Heart right ventricle (tissue), 16 donors: Measurements from ENCODE around the gene ROBO1. TPM values are rescaled to one million over a fixed set of nuclear protein-coding genes. Genes with fewer than 3 reads are reported as not detected.
A peak's percentile ranks its signal among the peaks of the same experiment; 100 is the strongest.

Experiments
- ATAC-seq, 8 donors: fragments of 200-7000 bp; cut with Tn5 transposase; one replicate each; pipeline ENCODE4 v1.9.1; 2020; ENCODE audit warnings: mild to moderate bottlenecking in 8 of 8, moderate library complexity in 8 of 8, moderate number of reproducible peaks in 1 of 8
- DNase-seq, 2 donors: peaks; one replicate each; pipeline ENCODE4 v3.0.0-alpha.2; 2020
- H3K27ac ChIP-seq, 10 donors: fragments of 200-600 bp; sonication (generic) in 2 of 10; one replicate each; pipeline versions ENCODE4 v1.5.0 to v1.8.0; 2020 to 2022; ENCODE audit warnings: mild to moderate bottlenecking in 3 of 10
- H3K27me3 ChIP-seq, 7 donors: fragments of 200-600 bp; one replicate each; pipeline ENCODE4 v1.8.0; 2021 to 2022; ENCODE audit warnings: mild to moderate bottlenecking in 2 of 7
- H3K36me3 ChIP-seq, 9 donors: fragments of 200-600 bp; sonication (generic) in 1 of 9; one replicate each; pipeline versions ENCODE4 v1.5.0 to v1.8.0; 2020 to 2022; ENCODE audit warnings: mild to moderate bottlenecking in 2 of 9
- H3K4me1 ChIP-seq, 9 donors: fragments of 200-600 bp; sonication (generic) in 1 of 9; one replicate each; pipeline versions ENCODE4 v1.5.0 to v1.8.0; 2020 to 2022; ENCODE audit warnings: mild to moderate bottlenecking in 4 of 9
- H3K4me3 ChIP-seq, 10 donors: fragments of 200-600 bp; sonication (generic) in 2 of 10; one replicate each; pipeline versions ENCODE4 v1.5.0 to v1.8.0; 2020 to 2022; ENCODE audit warnings: mild to moderate bottlenecking in 7 of 10, moderate library complexity in 2 of 10
- H3K9me3 ChIP-seq, 11 donors: fragments of 200-600 bp in 10 of 11; sonication (generic) in 2 of 11; one replicate each; pipeline versions ENCODE4 v1.5.0 to v1.8.0; 2013 to 2022; ENCODE audit warnings: mild to moderate bottlenecking in 2 of 11, control low read depth in 1 of 11, moderate library complexity in 1 of 11
- CTCF ChIP-seq, 9 donors: fragments of 200-600 bp; sonication (generic) in 2 of 9; IDR thresholded peaks; one replicate each; pipeline versions ENCODE4 v1.5.0 to v1.8.0; 2021 to 2022; ENCODE audit warnings: antibody characterized with exemption in 9 of 9, mild to moderate bottlenecking in 5 of 9, moderate library complexity in 1 of 9
- WGBS, 2 donors: extraction: QIAGEN DNeasy Blood & Tissue Kit; methylation state at CpG; one replicate each; pipeline ENCODE4 v1.1.7; 2013; ENCODE audit warnings: inconsistent platforms in 1 of 2; 5-methylcytosine and 5-hydroxymethylcytosine counted together
- intact Hi-C, 10 donors: fragments of 100-400 bp; cut with DNase I; formaldehyde crosslinking; loops; one replicate each; pipeline versions ENCODE4 v1.11.1 to v1.14.2; 2022
- polyA plus RNA-seq, 2 donors: library from polyadenylated mRNA; stranded (reverse); fragments of 200-250 nt; gene quantifications; one replicate each; pipeline ENCODE4 v1.2.3, GENCODE V29; 2013
- total RNA-seq, 10 donors: library from RNA; stranded (reverse); fragmentation: NEBNext Ultra II Directional in 3 of 10; extraction: Animal tissue kit (Norgen Biotek cat#: 25700) in 3 of 10; gene quantifications; one replicate each; pipeline versions ENCODE4 v1.2.1 to v1.2.4, GENCODE V29; 2021 to 2023
- donor health status: Arrhythmogenic right ventricular cardiomyopathy.
- donor health status: ischemic (EF 13 %, LVEDD 7.1; RV severe dilation, severe dysfunction).
- donor health status: healthy with polysubstance abuse.
- donor health status: DM: no; HTN: yes; CAD: no.
- donor health status: DM: no; HTN: no; CAD: no.
- donor health status: ischemic (EF 25% LVEDD 6.9; RV normal size, moderate dysfunction).
- donor health status: ischemic (EF 25% LVEDD 5.7; RV mildly dilated, moderate dysfunction).
- donor health status: healthy.
- donor health status: DM: yes; HTN: yes; CAD: no.
- donor health status: Ischemic cardiomyopathy.
- donor health status: ischemic (EF 35%, LVEDD 5.7; RV mildly dilated, moderate dysfunction).
- donor health status: nonischemic (EF 11% LVEDD 7.7; RV severe dilation, severe dysfunction).
- donor health status: DM: yes; HTN: yes; CAD: no.
- donor health status: PGD.
- donor health status: ischemic (EF 29% LVEDD 5.4; RV normal size, mild dysfunction).
- donor health status: nonischemic (EF 23%, LVEDD 6.1; RV moderate dilation, normal function).

ROBO1 gene
- total and polyA plus RNA-seq, 12 donors, result 2.8 to 13.9 (median 5.6) TPM

- Histone ChIP-seq H3K27me3 (no peaks in the 10 kb centered on the region), H3K4me1 (no peaks in the 10 kb centered on the region), H3K4me3 (no peak overlapping the region), H3K9me3 (no peaks in the 10 kb centered on the region), H3K36me3 (peaks cover 0 to 23% (median 0%) of the 10 kb centered on the region in 9 donors), H3K27ac (peak overlapping the region in 1 of 10 donors; percentile 5)
- peak in 2 of 8 donors; percentile 20 to 31 for ATAC-seq
- no peak for TF ChIP-seq CTCF (IDR thresholded peaks at IDR 0.05)
- intact Hi-C loops, result no loop called here
- WGBS, 2 donors, result 68 to 70% methylated on average over 6 of the region's 6 CpGs
- no peak for DNase-seq
Measured at GRCh38 chr3:78632925-78633553, 1134.8 kb downstream of the ROBO1 start.

- DNase-seq, result no peak
- no peak for TF ChIP-seq CTCF (IDR thresholded peaks at IDR 0.05)
- H3K9me3 ChIP-seq, result no peaks in the 10 kb centered on the region
- no peak overlapping the region for H3K27ac ChIP-seq
- ATAC-seq, result no peak
- H3K27me3 ChIP-seq, result no peaks in the 10 kb centered on the region
- H3K4me3 ChIP-seq, result no peak overlapping the region
- intact Hi-C loops, result loop anchor here in 1 of 10 donors (10.0 kb wide), 1 partner anchor 1585 kb away; the partner anchor contains the start of gene ROBO2
- peaks cover 0 to 23% (median 0%) of the 10 kb centered on the region in 9 donors for H3K36me3 ChIP-seq
- WGBS, 2 donors, result 88 to 90% methylated on average over 6 of the region's 6 CpGs
- H3K4me1 ChIP-seq, result no peaks in the 10 kb centered on the region
Measured at GRCh38 chr3:78629544-78629943, 1138.3 kb downstream of the ROBO1 start.

- Histone ChIP-seq H3K9me3 (no peaks in the 10 kb centered on the region), H3K27ac (no peak overlapping the region), H3K36me3 (peaks cover 0 to 12% (median 0%) of the 10 kb centered on the region in 9 donors), H3K27me3 (no peaks in the 10 kb centered on the region), H3K4me3 (no peak overlapping the region), H3K4me1 (no peaks in the 10 kb centered on the region)
- intact Hi-C loops, result loop anchor here in 1 of 10 donors (10.0 kb wide), 1 partner anchor 1576 kb away; the partner anchor contains the start of gene ROBO2
- no peak for TF ChIP-seq CTCF (IDR thresholded peaks at IDR 0.05)
- ATAC-seq, result no peak
- WGBS, 2 donors, result 89 to 93% methylated on average over 3 of the region's 3 CpGs
- no peak for DNase-seq
Measured at GRCh38 chr3:78621061-78621716, 1146.6 kb downstream of the ROBO1 start.

- no peaks in the 10 kb centered on the region for H3K4me1 ChIP-seq
- intact Hi-C loops, result no loop called here
- 93% methylated on average over 12 of the region's 12 CpGs for WGBS, 2 donors
- H3K4me3 ChIP-seq, result no peak overlapping the region
- no peaks in the 10 kb centered on the region for H3K9me3 ChIP-seq
- ATAC-seq, result no peak
- TF ChIP-seq CTCF (IDR thresholded peaks at IDR 0.05), result no peak
- no peak overlapping the region for H3K27ac ChIP-seq
- H3K27me3 ChIP-seq, result no peaks in the 10 kb centered on the region
- peaks cover 0 to 22% (median 0%) of the 10 kb centered on the region in 9 donors for H3K36me3 ChIP-seq
- no peak for DNase-seq
Measured at GRCh38 chr3:78614486-78614885, 1153.3 kb downstream of the ROBO1 start.
